Ovary (tissue), 3 donors: ENCODE results near the gene HORMAD2.

ENCODE experiments used
- EP300 ChIP-seq: sonication (generic); formaldehyde crosslinking; IDR thresholded peaks from one replicate; pipeline ENCODE4 v1.6.1; 2017; ENCODE audit warnings: antibody characterized with exemption
- TF ChIP-seq, protein P1 (sequence below), 3 donors: fragments of 450-650 bp in 2 of 3; fragments of 200-600 bp in 1 of 3; IDR thresholded peaks; one replicate each; pipeline versions ENCODE4 v1.5.1 to v1.8.0; 2016 to 2022; ENCODE audit warnings: antibody characterized with exemption in 3 of 3, mild to moderate bottlenecking in 1 of 3
- donor health status: DM: no; HTN: no; CAD: no.

DNA sequence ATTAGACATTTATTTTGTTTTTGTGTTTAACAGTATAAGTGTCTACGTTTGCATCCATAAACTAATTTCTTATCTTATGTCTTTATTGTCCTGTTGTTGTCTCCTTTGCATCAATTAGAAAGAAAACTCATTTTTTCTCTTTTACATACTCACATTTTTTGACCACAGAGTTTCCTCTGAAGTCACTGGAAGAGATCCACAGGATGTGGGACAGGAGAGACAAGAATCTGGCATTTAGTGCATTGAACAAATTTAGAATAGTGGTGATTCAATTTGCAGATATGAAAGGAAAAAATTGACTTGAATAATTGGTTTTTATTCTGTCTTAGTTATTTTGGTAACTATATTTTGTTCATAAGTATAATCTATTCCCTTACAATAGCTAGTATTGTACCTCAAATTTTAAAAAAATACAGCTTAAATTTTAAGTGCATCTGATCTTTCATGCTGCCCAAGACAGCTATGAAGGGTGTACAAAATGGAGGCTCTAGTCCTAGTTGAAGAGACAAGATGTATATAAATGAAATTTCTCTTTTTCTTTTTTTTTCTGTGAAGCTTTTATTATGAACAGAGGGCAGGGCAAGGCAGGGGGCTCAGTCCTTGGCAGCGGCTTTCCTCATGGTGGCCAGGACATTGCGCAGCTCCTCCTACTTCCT is 24.4 kb downstream of the HORMAD2 start:
- TF ChIP-seq, protein P1, sequence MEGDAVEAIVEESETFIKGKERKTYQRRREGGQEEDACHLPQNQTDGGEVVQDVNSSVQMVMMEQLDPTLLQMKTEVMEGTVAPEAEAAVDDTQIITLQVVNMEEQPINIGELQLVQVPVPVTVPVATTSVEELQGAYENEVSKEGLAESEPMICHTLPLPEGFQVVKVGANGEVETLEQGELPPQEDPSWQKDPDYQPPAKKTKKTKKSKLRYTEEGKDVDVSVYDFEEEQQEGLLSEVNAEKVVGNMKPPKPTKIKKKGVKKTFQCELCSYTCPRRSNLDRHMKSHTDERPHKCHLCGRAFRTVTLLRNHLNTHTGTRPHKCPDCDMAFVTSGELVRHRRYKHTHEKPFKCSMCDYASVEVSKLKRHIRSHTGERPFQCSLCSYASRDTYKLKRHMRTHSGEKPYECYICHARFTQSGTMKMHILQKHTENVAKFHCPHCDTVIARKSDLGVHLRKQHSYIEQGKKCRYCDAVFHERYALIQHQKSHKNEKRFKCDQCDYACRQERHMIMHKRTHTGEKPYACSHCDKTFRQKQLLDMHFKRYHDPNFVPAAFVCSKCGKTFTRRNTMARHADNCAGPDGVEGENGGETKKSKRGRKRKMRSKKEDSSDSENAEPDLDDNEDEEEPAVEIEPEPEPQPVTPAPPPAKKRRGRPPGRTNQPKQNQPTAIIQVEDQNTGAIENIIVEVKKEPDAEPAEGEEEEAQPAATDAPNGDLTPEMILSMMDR (IDR thresholded peaks at IDR 0.05) = no peak
- no peak for TF ChIP-seq EP300
